H1 (cell line): Measurements from ENCODE around the gene JTB. TPM values are rescaled to one million over a fixed set of nuclear protein-coding genes. Genes with fewer than 3 reads are reported as not detected.

Experiments used
- CTCF ChIA-PET: fragments of 300-600 bp; sonication (Branson Sonifier 250); formaldehyde crosslinking; loops from one replicate; lab custom pipeline; 2021; ENCODE audit not compliant: partially characterized antibody; lab: Charles Lee
- POLR2A ChIA-PET: fragments of 300-600 bp; sonication (Branson Sonifier 250); formaldehyde crosslinking; loops from one replicate; lab custom pipeline; 2021; ENCODE audit warnings: inconsistent platforms; ENCODE audit not compliant: partially characterized antibody; lab: Charles Lee
- DNase-seq, 2 experiments: peaks; one replicate each; pipeline versions ENCODE4 v3.0.0 to v3.0.0-alpha.2; 2010 to 2022; ENCODE audit warnings: low spot score in 2 of 2, low read depth in 1 of 2, mixed read lengths in 1 of 2
- FAIRE-seq: peaks from 2 replicates; lab custom pipeline; 2011; peaks lifted over from hg19 to GRCh38; lab: Jason Lieb, UNC
- H2AFZ ChIP-seq: 2 replicates; pipeline ENCODE4 v1.8.1; 2012; ENCODE audit warnings: low read length, inconsistent platforms
- H2AK5ac ChIP-seq: 2 replicates; pipeline ENCODE4 v1.6.1; 2013; ENCODE audit warnings: low read depth, low read length
- H2BK120ac ChIP-seq: replicated peaks from 2 replicates; pipeline ENCODE3; 2013; ENCODE audit warnings: low read depth, low read length, inconsistent platforms
- H2BK12ac ChIP-seq: 2 replicates; pipeline ENCODE4 v1.6.1; 2013; ENCODE audit warnings: low read depth, low read length
- H2BK15ac ChIP-seq: 2 replicates; pipeline ENCODE4 v1.6.1; 2013; ENCODE audit warnings: low read length
- H2BK20ac ChIP-seq: 2 replicates; pipeline ENCODE4 v1.6.1; 2013; ENCODE audit warnings: low read length
- H2BK5ac ChIP-seq: 2 replicates; pipeline ENCODE4 v1.6.1; 2013; ENCODE audit warnings: low read depth, low read length
- H3K14ac ChIP-seq: 2 replicates; pipeline ENCODE4 v1.6.1; 2013; ENCODE audit warnings: inconsistent platforms; ENCODE audit not compliant: insufficient read length
- H3K18ac ChIP-seq: 2 replicates; pipeline ENCODE4 v1.6.1; 2013; ENCODE audit warnings: low read length; ENCODE audit errors: extremely low read depth
- H3K23ac ChIP-seq: 2 replicates; pipeline ENCODE4 v1.6.1; 2013; ENCODE audit warnings: inconsistent platforms; ENCODE audit not compliant: insufficient read length
- H3K23me2 ChIP-seq: 2 replicates; pipeline ENCODE4 v1.6.1; 2013; ENCODE audit warnings: low read depth, low read length
- H3K27ac ChIP-seq: 2 replicates; pipeline ENCODE4 v1.6.1; 2011; ENCODE audit warnings: low read depth, low read length, inconsistent platforms
- H3K27me3 ChIP-seq, 4 experiments: replicated peaks in 1 of 4; 1 replicate in 1 of 4; 2 replicates in 3 of 4; pipeline versions ENCODE4 v1.6.1 to v1.8.1; 2011 to 2013; ENCODE audit warnings: low read length in 3 of 4, mild to moderate bottlenecking in 3 of 4, inconsistent platforms in 2 of 4, mixed read lengths in 2 of 4, moderate library complexity in 1 of 4; ENCODE audit not compliant: control insufficient read depth in 3 of 4, insufficient read depth in 3 of 4; ENCODE audit errors: extremely low read depth in 1 of 4
- H3K36me3 ChIP-seq, 4 experiments: 2 replicates each; pipeline versions ENCODE4 v1.6.1 to v1.8.1; 2011 to 2013; ENCODE audit warnings: mild to moderate bottlenecking in 4 of 4, low read length in 3 of 4, moderate library complexity in 2 of 4, control low read depth in 1 of 4, inconsistent platforms in 1 of 4; ENCODE audit not compliant: insufficient read depth in 4 of 4, control insufficient read depth in 2 of 4
- H3K4ac ChIP-seq: replicated peaks from 2 replicates; pipeline ENCODE3; 2013; ENCODE audit warnings: low read length, low read depth, mixed read lengths, inconsistent platforms; ENCODE audit not compliant: insufficient read length
- H3K4me1 ChIP-seq, 4 experiments: replicated peaks in 1 of 4; 1 replicate in 1 of 4; 2 replicates in 3 of 4; pipeline versions ENCODE4 v1.6.1 to v1.8.1; 2011 to 2013; ENCODE audit warnings: low read length in 3 of 4, inconsistent platforms in 2 of 4, mixed read lengths in 1 of 4; ENCODE audit not compliant: insufficient read depth in 4 of 4, control insufficient read depth in 3 of 4
- H3K4me2 ChIP-seq, 2 experiments: 2 replicates each; pipeline versions ENCODE4 v1.6.1 to v1.8.1; 2011 to 2013; ENCODE audit warnings: low read depth in 2 of 2, low read length in 2 of 2, control low read depth in 1 of 2, inconsistent platforms in 1 of 2, mild to moderate bottlenecking in 1 of 2; ENCODE audit not compliant: insufficient read depth in 1 of 2
- H3K4me3 ChIP-seq, 4 experiments: fragments of 200-600, 300-600 bp in 1 of 4; sonication (generic), shearing (Covaris generic), sonication (Bioruptor Twin) in 1 of 4; 2 replicates each; pipeline versions ENCODE4 v1.5.1 to v1.8.1; 2011 to 2016; ENCODE audit warnings: low read length in 4 of 4, low read depth in 3 of 4, control low read depth in 2 of 4, inconsistent platforms in 2 of 4, mild to moderate bottlenecking in 2 of 4, mixed read lengths in 1 of 4, moderate library complexity in 1 of 4; ENCODE audit not compliant: insufficient read depth in 2 of 4; ENCODE audit errors: extremely low read depth in 1 of 4
- H3K56ac ChIP-seq: replicated peaks from 2 replicates; pipeline ENCODE3; 2013; ENCODE audit warnings: low read depth, mild to moderate bottlenecking, mixed read lengths, low read length, inconsistent platforms; ENCODE audit not compliant: insufficient read length
- H3K79me1 ChIP-seq: 2 replicates; pipeline ENCODE4 v1.6.1; 2013; ENCODE audit warnings: low read depth, low read length, control low read depth
- H3K79me2 ChIP-seq, 2 experiments: 2 replicates each; pipeline versions ENCODE4 v1.6.1 to v1.8.1; 2012 to 2013; ENCODE audit warnings: low read length in 2 of 2, mild to moderate bottlenecking in 2 of 2, inconsistent platforms in 1 of 2; ENCODE audit not compliant: insufficient read depth in 2 of 2, control insufficient read depth in 1 of 2
- H3K9ac ChIP-seq, 4 experiments: replicated peaks in 1 of 4; 1 replicate in 1 of 4; 2 replicates in 3 of 4; pipeline versions ENCODE4 v1.6.1 to v1.8.1; 2011 to 2013; ENCODE audit warnings: low read depth in 3 of 4, low read length in 3 of 4, control low read depth in 2 of 4, mild to moderate bottlenecking in 2 of 4, moderate library complexity in 2 of 4, inconsistent platforms in 1 of 4; ENCODE audit errors: extremely low read depth in 1 of 4
- H3K9me3 ChIP-seq, 2 experiments: 2 replicates each; pipeline versions ENCODE4 v1.6.1 to v1.8.1; 2012 to 2013; ENCODE audit warnings: mild to moderate bottlenecking in 2 of 2, moderate library complexity in 2 of 2, control low read depth in 1 of 2, inconsistent platforms in 1 of 2, low read depth in 1 of 2, low read length in 1 of 2, mixed read lengths in 1 of 2; ENCODE audit not compliant: insufficient read depth in 2 of 2
- H4K20me1 ChIP-seq, 2 experiments: replicated peaks in 1 of 2; 2 replicates each; pipeline versions ENCODE3 to v1.8.1; 2011 to 2013; ENCODE audit warnings: inconsistent platforms in 2 of 2, low read length in 2 of 2, mild to moderate bottlenecking in 1 of 2; ENCODE audit not compliant: insufficient read depth in 2 of 2, control insufficient read depth in 1 of 2
- H4K5ac ChIP-seq: 2 replicates; pipeline ENCODE4 v1.6.1; 2013; ENCODE audit warnings: low read length, low read depth, mixed read lengths, inconsistent platforms; ENCODE audit not compliant: insufficient read length
- H4K8ac ChIP-seq: 2 replicates; pipeline ENCODE4 v1.8.0; 2013; ENCODE audit warnings: mild to moderate bottlenecking, moderate library complexity, low read length, inconsistent platforms; ENCODE audit not compliant: insufficient read depth; ENCODE audit errors: extremely low read depth
- H4K91ac ChIP-seq: replicated peaks from 2 replicates; pipeline ENCODE3; 2013; ENCODE audit warnings: low read length, mixed read lengths, inconsistent platforms; ENCODE audit not compliant: insufficient read length
- ASH2L ChIP-seq: fragments of 200-600, 300-600 bp; sonication (generic); IDR thresholded peaks from one replicate; pipeline ENCODE4 v1.7.1; 2017; ENCODE audit warnings: low read length
- BRCA1 ChIP-seq: IDR thresholded peaks from 2 replicates; pipeline ENCODE4 v1.6.1; 2012; ENCODE audit warnings: low read depth, low read length, improper control_type of control experiment
- JUN ChIP-seq: IDR thresholded peaks from 2 replicates; pipeline ENCODE4 v1.6.1; 2011; ENCODE audit warnings: low read depth, mild to moderate bottlenecking, improper control_type of control experiment, low read length
- KDM5A ChIP-seq: fragments of 200-600 bp; IDR thresholded peaks from 2 replicates; pipeline ENCODE4 v1.7.1; 2012; ENCODE audit warnings: mild to moderate bottlenecking, low read length, inconsistent platforms, mixed read lengths
- RNF2 ChIP-seq: fragments of 200-900, 300-1000 bp; sonication (generic); IDR thresholded peaks from 2 replicates; pipeline ENCODE4 v1.7.1; 2016; ENCODE audit warnings: borderline replicate concordance, low read depth, mild to moderate bottlenecking, antibody characterized with exemption, low read length; ENCODE audit not compliant: poor library complexity, severe bottlenecking; ENCODE audit errors: missing control alignments
- SP2 ChIP-seq: IDR thresholded peaks from 2 replicates; pipeline ENCODE4 v1.6.1; 2012; ENCODE audit warnings: mild to moderate bottlenecking, low read length, inconsistent platforms
- SUZ12 ChIP-seq: fragments of 200-600 bp; sonication (generic); IDR thresholded peaks from 2 replicates; pipeline ENCODE4 v1.6.1; 2012; ENCODE audit warnings: mild to moderate bottlenecking, inconsistent platforms, low read length, moderate library complexity, mixed read lengths
- YY1 ChIP-seq: IDR thresholded peaks from 2 replicates; pipeline ENCODE4 v1.6.1; 2011; ENCODE audit warnings: low read depth, mild to moderate bottlenecking, low read length
- WGBS, 2 experiments: shearing (Covaris generic) in 1 of 2; methylation state at CpG; one replicate each; pipeline versions ENCODE4 v1.1.6 to v1.1.7; 2013 to 2015; ENCODE audit warnings: low lambda C conversion rate in 2 of 2, mixed read lengths in 2 of 2, inconsistent platforms in 1 of 2, low coverage in 1 of 2, missing lambda C conversion rate in 1 of 2; ENCODE audit not compliant: insufficient replicate concordance in 2 of 2, insufficient coverage in 1 of 2, insufficient read length in 1 of 2; ENCODE audit errors: extremely low coverage in 1 of 2, missing lambda C conversion rate in 1 of 2; 5-methylcytosine and 5-hydroxymethylcytosine counted together
- polyA plus RNA-seq, 7 experiments: library from polyadenylated mRNA; depleted of rRNA in 3 of 7; stranded (reverse) in 5 of 7; unstranded in 2 of 7; fragments of >200 nt in 5 of 7; fragments of 200-250 nt in 2 of 7; gene quantifications; 1 replicate in 5 of 7; 2 replicates in 1 of 7; 4 replicates in 1 of 7; pipeline versions ENCODE4 v1.2.1 to v1.2.3, GENCODE V29; 2011 to 2013; ENCODE audit warnings: missing spikeins in 2 of 7, mixed read lengths in 2 of 7
- total RNA-seq: library from RNA; stranded (reverse); fragmentation: NEBNext Ultra II Directional; extraction: Animal tissue kit (Norgen Biotek cat#: 25700); gene quantifications from 2 replicates; pipeline ENCODE4 v1.2.1, GENCODE V29; 2021

Gene JTB
- total and polyA plus RNA-seq, 2 of the 8 experiments (the other 6 are each of a cell fraction or from before 2014, with no cell fraction given), result 91.1 to 122 TPM

DNA sequence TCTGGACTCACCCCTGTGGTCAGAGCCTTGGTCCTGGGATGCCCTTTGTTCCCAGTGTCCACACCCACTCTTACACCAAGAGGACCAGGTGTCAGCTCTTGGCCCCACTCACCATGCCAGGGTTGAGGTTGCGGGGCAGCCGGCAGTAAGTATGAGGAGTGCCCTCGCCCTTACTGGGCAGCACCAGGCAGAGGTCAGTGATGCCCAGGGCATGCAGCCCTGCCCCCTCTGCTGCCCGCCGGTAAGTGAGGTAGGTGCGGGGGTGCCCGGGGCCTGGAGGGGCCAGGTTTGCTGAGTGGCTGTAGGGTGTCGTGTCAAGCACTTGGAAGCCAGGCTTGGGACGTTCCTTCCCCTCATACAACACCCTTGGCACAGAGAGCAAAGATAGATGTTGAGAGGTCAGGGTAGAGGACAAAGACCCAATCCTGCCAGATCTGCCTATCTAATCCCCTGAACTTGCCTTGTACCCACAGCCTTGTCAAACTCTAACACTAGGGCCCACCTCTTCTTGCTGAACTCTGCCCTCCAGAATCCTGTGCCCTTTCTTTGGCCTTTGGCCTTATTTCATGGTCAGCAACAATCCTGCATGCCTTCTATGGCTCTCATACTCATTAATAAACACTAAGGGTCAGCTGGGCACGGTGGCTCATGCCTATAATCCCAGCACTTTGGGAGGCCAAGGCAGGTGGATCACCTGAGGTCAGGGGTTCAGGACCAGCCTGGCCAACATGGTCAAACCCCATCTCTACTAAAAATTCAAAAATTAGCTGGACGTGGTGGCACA is 34.5 kb downstream of the JTB start:
- H4K8ac ChIP-seq, result no peak overlapping the region
- 97% methylated on average over 11 of the region's 11 CpGs; no CpG with 5 or more reads in 1 of the 2 experiments for WGBS, 2 experiments
- no peak overlapping the region for H2BK120ac ChIP-seq
- no peak for FAIRE-seq
- H2BK15ac ChIP-seq, result no peak overlapping the region
- H4K91ac ChIP-seq, result no peak overlapping the region
- H3K36me3 ChIP-seq, result peaks cover 5 to 21% (median 17%) of the 10 kb centered on the region in 4 experiments; a peak in 5 of 8 replicates
- H2BK20ac ChIP-seq, result no peak overlapping the region
- no peaks in the 10 kb centered on the region for H3K9me3 ChIP-seq
- ChIA-PET CTCF (interaction anchor here (0.7 to 4.2 kb wide), 8 partner anchors 8 to 146 kb away, joined by 3 to 31 read pairs (median 5); partner anchors contain the start of gene CRTC2), POLR2A (interaction anchor here (0.7 to 11.4 kb wide), 16 partner anchors 9 to 120 kb away, joined by 3 to 75 read pairs (median 22); partner anchors contain the start of genes CREB3L4, CRTC2, GATAD2B and JTB)
- H2BK12ac ChIP-seq, result no peak overlapping the region
- no peak overlapping the region for H2BK5ac ChIP-seq
- no peak overlapping the region for H3K4me3 ChIP-seq
- H4K5ac ChIP-seq, result no peak overlapping the region
- H3K27me3 ChIP-seq, result no peaks in the 10 kb centered on the region
- H4K20me1 ChIP-seq, result peaks cover 3% of the 10 kb centered on the region in 2 experiments
- H3K27ac ChIP-seq, result no peak overlapping the region
- H3K79me1 ChIP-seq, result no peaks in the 10 kb centered on the region
- peaks cover 0 to 18% of the 10 kb centered on the region in 2 experiments; a peak in 2 of 4 replicates for H3K79me2 ChIP-seq
- no peak overlapping the region for H3K4me2 ChIP-seq
- H3K56ac ChIP-seq, result no peak overlapping the region
- DNase-seq, result no peak
- H2AFZ ChIP-seq, result no peak overlapping the region
- H3K18ac ChIP-seq, result no peak overlapping the region
- no peak overlapping the region for H2AK5ac ChIP-seq
- TF ChIP-seq RNF2 (no peak), BRCA1 (no peak), YY1 (no peak), KDM5A (no peak), ASH2L (no peak), SP2 (no peak), SUZ12 (no peak), JUN (no peak)
- peaks cover 6% of the 10 kb centered on the region; the same call in 1 of the 2 replicates for H3K23me2 ChIP-seq
- no peak overlapping the region for H3K9ac ChIP-seq
- no peak overlapping the region for H3K14ac ChIP-seq
- H3K4ac ChIP-seq, result no peak overlapping the region
- peaks cover 0 to 5% (median 2%) of the 10 kb centered on the region in 4 experiments; a peak in 2 of 7 replicates for H3K4me1 ChIP-seq
- H3K23ac ChIP-seq, result no peak overlapping the region
